HTR-8/SVneo (cell line): Measurements from ENCODE around the gene HNF1B.

Experiments used
- DNase-seq: peaks from one replicate; pipeline ENCODE4 v3.0.0; 2011; ENCODE audit warnings: low spot score, mixed read lengths; ENCODE audit not compliant: insufficient read length
- FAIRE-seq: peaks from 2 replicates; lab custom pipeline; 2011; peaks lifted over from hg19 to GRCh38; lab: Jason Lieb, UNC

HNF1B gene

GRCh38 chr17:37678036-37678435 is 66.8 kb downstream of the HNF1B start:
- DNase-seq = no peak
- FAIRE-seq = no peak

- FAIRE-seq = no peak
- no peak for DNase-seq
These were observed 67.8 kb downstream of the HNF1B start for GRCh38 chr17:37677021-37677420.

- DNase-seq = peak; percentile 52
These were observed 68.5 kb downstream of the HNF1B start for GRCh38 chr17:37676115-37676925.

GRCh38 chr17:37674511-37674910 is 70.3 kb downstream of the HNF1B start:
- FAIRE-seq = no peak
- no peak for DNase-seq

More at GRCh38 chr17:37676115-37676925, 68.5 kb downstream of the HNF1B start:
- FAIRE-seq = no peak

DNA sequence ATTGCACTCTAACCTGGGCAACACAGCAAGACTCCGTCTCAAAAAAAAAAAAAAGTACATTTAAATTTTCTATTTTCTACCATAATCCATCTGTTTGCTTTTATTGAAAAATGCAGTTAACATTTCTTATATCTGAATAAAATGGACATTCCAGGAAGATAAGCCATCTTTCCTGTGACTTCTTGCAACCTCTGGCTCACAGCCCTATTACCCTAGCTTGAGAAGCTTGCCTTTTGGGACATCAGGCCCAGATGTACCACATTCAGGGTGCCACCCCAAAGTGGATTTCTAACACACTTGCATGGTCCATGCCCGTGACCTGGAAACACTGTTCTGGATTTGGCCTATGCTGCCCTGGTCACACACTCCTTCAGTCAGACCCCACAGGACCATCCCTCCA is 71.5 kb downstream of the HNF1B start:
- FAIRE-seq = no peak
- DNase-seq = no peak

GRCh38 chr17:37672548-37673078 is 72.2 kb downstream of the HNF1B start:
- DNase-seq = no peak

DNA sequence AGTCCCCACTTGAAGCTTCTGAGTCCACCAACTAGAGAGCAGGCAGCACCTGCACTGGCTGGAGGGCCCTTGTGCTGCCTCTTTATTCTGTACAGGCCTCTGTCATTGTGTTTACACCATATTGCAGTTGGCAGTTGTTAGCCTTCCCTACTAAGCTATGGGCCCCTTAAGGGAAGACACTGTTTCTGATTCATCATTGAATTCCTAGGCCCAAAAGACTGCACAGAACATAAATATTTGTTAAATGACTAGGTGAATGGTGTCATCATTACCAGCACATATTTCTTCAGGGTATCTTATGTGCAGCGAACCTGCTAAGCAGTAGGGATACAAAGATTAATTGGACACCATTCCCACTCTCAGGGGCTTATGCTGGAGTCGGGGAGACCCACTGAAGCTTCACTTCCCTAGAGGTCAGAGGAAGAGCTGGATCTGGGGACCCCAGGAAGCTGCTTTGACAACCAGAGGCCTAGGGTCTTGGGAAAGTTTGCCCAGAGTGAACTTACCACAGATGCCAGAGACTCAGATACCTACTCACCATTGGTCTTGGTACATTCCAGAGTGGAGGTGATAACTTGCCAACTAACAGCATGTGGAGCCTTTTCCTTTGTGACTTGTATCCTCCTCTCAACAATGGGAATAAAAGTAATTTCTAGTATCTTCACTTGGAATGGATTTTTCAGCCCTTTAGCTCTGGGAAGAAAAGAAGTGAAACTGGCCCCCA is 72.9 kb downstream of the HNF1B start:
- FAIRE-seq (no peak), DNase-seq (peak; percentile 71)

More at GRCh38 chr17:37672548-37673078, 72.2 kb downstream of the HNF1B start:
- no peak for FAIRE-seq

- DNase-seq = no peak
- FAIRE-seq = no peak
These were observed 73.6 kb downstream of the HNF1B start for GRCh38 chr17:37671028-37671823.

- FAIRE-seq = no peak
- no peak for DNase-seq
These were observed 77.8 kb downstream of the HNF1B start for GRCh38 chr17:37667039-37667438.

- no peak for DNase-seq
- FAIRE-seq = no peak
These were observed 80.6 kb downstream of the HNF1B start for GRCh38 chr17:37664214-37664613.

DNA sequence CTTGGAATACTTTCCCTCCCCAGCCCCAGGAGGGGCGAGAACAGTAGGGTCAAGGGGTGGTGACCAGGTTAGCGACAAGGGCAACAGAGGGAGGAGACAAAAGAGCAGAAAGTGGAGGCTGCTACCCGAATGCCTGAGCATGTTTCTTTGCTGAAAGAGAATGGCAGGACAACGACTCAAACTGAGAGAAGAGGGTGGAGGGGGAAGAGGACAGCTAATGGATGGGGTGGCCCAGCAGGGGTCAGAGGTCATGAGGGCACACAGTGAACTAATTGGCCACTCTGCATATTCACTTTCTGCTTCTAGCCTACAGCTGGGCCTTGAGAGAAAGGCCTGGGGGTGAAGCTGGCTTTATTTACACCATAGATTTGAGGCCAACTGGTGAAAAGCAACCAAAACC is 82.5 kb downstream of the HNF1B start:
- FAIRE-seq = no peak
- DNase-seq = no peak

GRCh38 chr17:37661400-37662014 is 83.4 kb downstream of the HNF1B start:
- DNase-seq = no peak
- FAIRE-seq = no peak

DNA sequence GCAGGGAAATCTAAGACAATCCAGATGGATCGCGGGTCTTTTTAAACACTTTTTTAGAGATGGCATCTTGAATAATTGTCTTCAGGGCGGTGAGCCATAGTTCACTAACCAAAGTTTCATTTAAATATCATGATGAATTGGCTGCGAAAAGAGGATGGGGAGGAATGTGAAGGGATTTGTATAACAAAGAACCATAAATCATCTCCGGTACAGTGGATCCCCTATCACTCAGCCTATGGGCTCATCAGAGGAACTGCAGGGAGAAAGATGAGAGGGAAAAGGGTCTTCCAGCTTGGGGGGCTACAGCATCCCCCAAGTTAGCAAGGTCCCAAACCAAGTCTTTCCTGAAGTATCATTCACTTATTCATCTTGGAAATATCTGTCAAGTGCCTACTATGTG is 84.9 kb downstream of the HNF1B start:
- no peak for FAIRE-seq

GRCh38 chr17:37657202-37657601 is 87.7 kb downstream of the HNF1B start:
- DNase-seq = no peak
- no peak for FAIRE-seq

More for the DNA sequence above, 84.9 kb downstream of the HNF1B start:
- DNase-seq = no peak

- FAIRE-seq (no peak), DNase-seq (no peak)
These were observed 93.0 kb downstream of the HNF1B start for GRCh38 chr17:37651849-37652248.

GRCh38 chr17:37650419-37651003 is 94.3 kb downstream of the HNF1B start:
- FAIRE-seq (no peak), DNase-seq (peak; percentile 63)

DNA sequence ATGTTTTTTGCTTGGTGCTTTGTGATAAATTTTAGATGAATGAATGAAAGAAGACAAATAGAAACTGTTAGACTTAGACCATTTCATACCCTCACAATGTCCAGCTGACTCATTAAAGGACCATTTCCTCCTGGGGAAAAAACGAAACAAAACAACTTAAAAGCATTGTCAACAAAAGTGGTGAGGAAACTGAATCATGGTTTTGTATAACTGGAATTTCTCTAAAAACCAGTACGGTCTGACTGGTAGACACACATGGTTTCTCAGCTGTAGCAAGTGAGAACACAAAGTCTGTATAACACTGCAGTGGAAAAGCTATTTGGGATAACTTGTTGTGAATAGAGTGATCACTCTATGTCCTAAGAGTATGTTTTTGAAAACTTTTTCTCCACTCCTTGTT is 96.3 kb downstream of the HNF1B start:
- FAIRE-seq (no peak), DNase-seq (no peak)

DNA sequence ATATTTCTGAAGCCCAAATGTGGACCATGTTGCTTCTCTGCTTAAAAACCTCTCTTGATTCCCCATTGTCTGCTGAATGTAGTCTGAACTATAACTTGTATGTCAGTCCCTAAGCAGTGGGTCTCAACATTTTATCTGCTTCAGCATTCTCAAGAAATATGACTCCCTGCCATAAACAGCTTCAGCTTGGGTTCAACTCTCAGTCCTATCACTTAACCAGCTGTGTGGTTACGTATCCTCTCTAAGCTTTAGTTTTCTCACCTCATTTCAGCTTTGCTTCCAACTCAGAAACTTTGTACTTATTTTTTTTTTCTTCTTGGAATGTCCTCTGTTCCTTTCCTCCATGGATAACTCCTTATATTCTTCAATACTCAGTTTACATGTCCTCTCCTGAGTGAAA is 97.0 kb downstream of the HNF1B start:
- DNase-seq (no peak), FAIRE-seq (no peak)

DNA sequence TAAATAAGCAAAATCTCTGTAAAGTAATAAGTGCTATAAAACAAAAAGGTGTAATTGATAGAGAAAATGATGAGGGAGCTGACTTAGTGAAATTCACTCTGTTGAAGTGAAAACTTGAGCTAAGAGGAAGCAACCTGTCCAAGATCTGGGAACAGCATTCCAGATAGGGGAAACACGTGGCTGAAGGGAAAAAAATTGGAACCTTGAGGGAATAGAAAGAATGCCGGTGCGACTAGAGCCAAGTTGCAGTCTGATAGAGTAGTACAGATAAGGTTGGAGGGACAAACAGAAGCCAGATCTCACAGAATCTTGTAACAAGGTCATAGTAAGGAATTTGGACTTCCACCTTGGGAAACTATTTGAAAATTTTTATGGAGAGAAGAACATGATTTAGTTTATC is 101.0 kb downstream of the HNF1B start:
- DNase-seq (peak; percentile 22), FAIRE-seq (no peak)
